Endothelial cell (in vitro differentiated cells): ENCODE measurements around the gene MFRP. TPM values are rescaled to one million over a fixed set of nuclear protein-coding genes. Genes with fewer than 3 reads are reported as not detected.

ENCODE experiments used
- DNase-seq: peaks from one replicate; pipeline ENCODE4 v3.0.0; 2021; ENCODE audit warnings: low spot score
- H3K27ac Mint-ChIP-seq: one replicate; pipeline ENCODE4 v1.8.0; 2021; ENCODE audit warnings: mixed read lengths, inconsistent platforms; ENCODE audit not compliant: unreplicated experiment
- H3K27me3 Mint-ChIP-seq: one replicate; pipeline ENCODE4 v1.8.0; 2021; ENCODE audit warnings: mild to moderate bottlenecking, moderate library complexity, mixed read lengths, inconsistent platforms; ENCODE audit not compliant: unreplicated experiment
- H3K36me3 Mint-ChIP-seq: one replicate; pipeline ENCODE4 v1.8.0; 2021; ENCODE audit warnings: mild to moderate bottlenecking, low read depth, mixed read lengths, inconsistent platforms; ENCODE audit not compliant: unreplicated experiment
- H3K4me1 Mint-ChIP-seq: one replicate; pipeline ENCODE4 v1.8.0; 2021; ENCODE audit warnings: mild to moderate bottlenecking, mixed read lengths, inconsistent platforms; ENCODE audit not compliant: unreplicated experiment
- H3K4me3 Mint-ChIP-seq: one replicate; pipeline ENCODE4 v1.8.0; 2021; ENCODE audit warnings: mild to moderate bottlenecking, mixed read lengths, inconsistent platforms; ENCODE audit not compliant: unreplicated experiment
- H3K9me3 Mint-ChIP-seq: one replicate; pipeline ENCODE4 v1.8.0; 2021; ENCODE audit warnings: mixed read lengths, inconsistent platforms; ENCODE audit not compliant: unreplicated experiment
- total RNA-seq: library from RNA; stranded (reverse); fragmentation: NEBNext Ultra II Directional; extraction: Animal tissue kit (Norgen Biotek cat#: 25700); gene quantifications from one replicate; pipeline ENCODE4 v1.2.1, GENCODE V29; 2021; ENCODE audit not compliant: unreplicated experiment
- TF ChIP-seq, protein P1 (sequence below): fragments of 200-600 bp; sonication (generic); IDR thresholded peaks from one replicate; pipeline ENCODE4 v1.5.0; 2021; ENCODE audit warnings: antibody characterized with exemption; ENCODE audit not compliant: unreplicated experiment

MFRP gene
- total RNA-seq, 1 donor from 2014 or later, result 0.13 TPM

DNA sequence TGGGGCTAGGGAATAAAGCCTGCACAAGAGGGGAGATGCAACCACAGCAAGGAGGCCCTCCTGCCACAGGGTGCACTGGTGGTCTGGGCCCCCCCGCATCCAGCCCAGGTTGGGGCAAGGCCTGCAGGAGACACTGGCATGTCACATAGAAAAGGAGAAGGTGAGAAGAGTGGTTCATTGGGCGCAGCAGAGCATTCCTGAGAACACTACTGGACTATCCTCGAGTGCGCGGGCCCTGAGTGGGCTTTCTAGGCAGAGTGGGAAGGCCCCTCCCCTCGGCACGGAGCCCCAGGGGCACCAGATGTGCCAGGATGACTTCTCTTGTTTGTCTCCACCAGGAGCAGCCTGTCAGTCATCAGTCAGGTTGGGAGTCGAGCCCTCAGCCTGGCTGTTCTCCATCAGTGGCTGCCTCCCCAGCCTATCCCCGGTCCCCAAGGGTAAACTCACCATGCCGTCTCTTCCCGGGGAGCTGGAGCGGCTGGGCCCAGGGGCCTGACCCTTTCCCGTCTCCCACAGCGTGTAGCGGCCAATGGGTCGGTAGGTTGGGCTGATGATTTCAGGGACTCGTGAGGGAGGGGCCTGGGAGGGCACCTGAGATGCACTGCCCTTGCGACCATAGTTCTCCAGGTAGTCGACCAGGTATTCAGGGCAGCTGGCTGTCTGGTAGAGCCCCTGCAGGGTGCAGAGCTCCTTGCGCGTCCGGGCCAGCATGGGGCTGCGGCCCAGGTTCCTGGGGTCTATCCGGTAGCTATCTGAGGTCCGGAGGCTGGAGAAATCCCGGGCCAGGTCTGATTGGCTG is 26.0 kb upstream of the MFRP start:
- no peak overlapping the region for H3K4me3 Mint-ChIP-seq
- H3K27me3 Mint-ChIP-seq, result peaks cover 5% of the 10 kb centered on the region
- H3K27ac Mint-ChIP-seq, result no peak overlapping the region
- TF ChIP-seq, protein P1, sequence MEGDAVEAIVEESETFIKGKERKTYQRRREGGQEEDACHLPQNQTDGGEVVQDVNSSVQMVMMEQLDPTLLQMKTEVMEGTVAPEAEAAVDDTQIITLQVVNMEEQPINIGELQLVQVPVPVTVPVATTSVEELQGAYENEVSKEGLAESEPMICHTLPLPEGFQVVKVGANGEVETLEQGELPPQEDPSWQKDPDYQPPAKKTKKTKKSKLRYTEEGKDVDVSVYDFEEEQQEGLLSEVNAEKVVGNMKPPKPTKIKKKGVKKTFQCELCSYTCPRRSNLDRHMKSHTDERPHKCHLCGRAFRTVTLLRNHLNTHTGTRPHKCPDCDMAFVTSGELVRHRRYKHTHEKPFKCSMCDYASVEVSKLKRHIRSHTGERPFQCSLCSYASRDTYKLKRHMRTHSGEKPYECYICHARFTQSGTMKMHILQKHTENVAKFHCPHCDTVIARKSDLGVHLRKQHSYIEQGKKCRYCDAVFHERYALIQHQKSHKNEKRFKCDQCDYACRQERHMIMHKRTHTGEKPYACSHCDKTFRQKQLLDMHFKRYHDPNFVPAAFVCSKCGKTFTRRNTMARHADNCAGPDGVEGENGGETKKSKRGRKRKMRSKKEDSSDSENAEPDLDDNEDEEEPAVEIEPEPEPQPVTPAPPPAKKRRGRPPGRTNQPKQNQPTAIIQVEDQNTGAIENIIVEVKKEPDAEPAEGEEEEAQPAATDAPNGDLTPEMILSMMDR, result no peak
- peaks cover 11% of the 10 kb centered on the region for H3K4me1 Mint-ChIP-seq
- no peak for DNase-seq
- H3K36me3 Mint-ChIP-seq, result no peaks in the 10 kb centered on the region
- no peaks in the 10 kb centered on the region for H3K9me3 Mint-ChIP-seq

DNA sequence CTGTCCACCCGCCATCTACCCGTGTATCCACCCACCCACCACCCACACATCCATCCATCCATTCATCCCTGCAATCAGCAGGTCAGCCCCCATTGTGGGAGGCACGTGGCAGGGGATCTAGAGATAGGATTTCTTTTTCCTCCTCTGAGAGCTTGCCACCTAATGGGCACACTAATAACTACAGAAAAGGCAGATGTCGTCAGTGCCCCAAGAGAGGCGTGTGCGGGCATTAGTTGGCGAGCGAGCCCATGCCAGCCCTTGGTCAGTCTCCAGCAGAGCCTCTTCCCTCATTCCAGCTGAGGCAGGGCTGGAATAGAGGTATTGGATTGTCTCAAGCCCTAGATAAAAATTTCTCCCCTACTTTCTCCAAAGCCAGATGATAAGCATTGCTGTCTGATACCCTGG is 25.3 kb upstream of the MFRP start:
- TF ChIP-seq, protein P1, result peak; percentile 13
- H3K36me3 Mint-ChIP-seq, result no peaks in the 10 kb centered on the region
- H3K27ac Mint-ChIP-seq, result peak overlapping the region; percentile 20
- no peak for DNase-seq
- peaks cover 11% of the 10 kb centered on the region for H3K4me1 Mint-ChIP-seq
- H3K27me3 Mint-ChIP-seq, result peaks cover 5% of the 10 kb centered on the region
- H3K9me3 Mint-ChIP-seq, result no peaks in the 10 kb centered on the region
- H3K4me3 Mint-ChIP-seq, result no peak overlapping the region

DNA sequence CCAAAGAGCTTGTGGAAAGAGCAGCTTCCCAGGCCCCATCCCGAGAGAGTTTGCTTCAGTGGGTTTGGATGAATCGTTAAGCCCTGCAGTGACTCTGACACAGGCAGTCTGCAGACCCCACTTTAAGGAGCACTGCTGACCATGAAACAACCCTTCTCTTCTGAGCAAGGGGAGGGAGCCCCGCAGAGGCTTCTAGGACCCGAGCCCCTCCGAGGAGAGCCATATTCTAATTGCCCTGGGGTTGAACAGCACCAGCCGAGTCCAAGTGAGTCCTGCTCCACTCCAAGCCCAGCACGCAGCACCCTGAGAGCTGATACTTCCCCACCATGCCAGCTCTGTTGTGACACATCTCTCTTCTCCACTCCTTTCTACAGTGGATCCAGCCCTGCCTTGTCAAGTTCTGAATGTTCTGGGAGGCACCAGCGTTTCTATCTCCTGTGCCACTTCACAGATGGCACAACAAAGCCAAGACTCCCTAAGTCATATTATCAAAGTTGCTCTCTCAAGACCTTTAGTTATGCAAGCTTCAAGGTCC is 24.6 kb upstream of the MFRP start:
- TF ChIP-seq, protein P1, result no peak
- Mint-ChIP-seq H3K36me3 (no peaks in the 10 kb centered on the region), H3K4me1 (peaks cover 7% of the 10 kb centered on the region), H3K27ac (no peak overlapping the region), H3K27me3 (peaks cover 5% of the 10 kb centered on the region), H3K9me3 (no peaks in the 10 kb centered on the region), H3K4me3 (no peak overlapping the region)
- DNase-seq, result no peak

GRCh38 chr11:119370486-119371046 is 24.1 kb upstream of the MFRP start:
- TF ChIP-seq, protein P1, result no peak
- no peaks in the 10 kb centered on the region for H3K36me3 Mint-ChIP-seq
- no peak overlapping the region for H3K27ac Mint-ChIP-seq
- no peak for DNase-seq
- peaks cover 6% of the 10 kb centered on the region for H3K27me3 Mint-ChIP-seq
- H3K9me3 Mint-ChIP-seq, result no peaks in the 10 kb centered on the region
- peaks cover 7% of the 10 kb centered on the region for H3K4me1 Mint-ChIP-seq
- H3K4me3 Mint-ChIP-seq, result no peak overlapping the region
